Measurements from ENCODE around the gene KLHDC7A.

DNA sequence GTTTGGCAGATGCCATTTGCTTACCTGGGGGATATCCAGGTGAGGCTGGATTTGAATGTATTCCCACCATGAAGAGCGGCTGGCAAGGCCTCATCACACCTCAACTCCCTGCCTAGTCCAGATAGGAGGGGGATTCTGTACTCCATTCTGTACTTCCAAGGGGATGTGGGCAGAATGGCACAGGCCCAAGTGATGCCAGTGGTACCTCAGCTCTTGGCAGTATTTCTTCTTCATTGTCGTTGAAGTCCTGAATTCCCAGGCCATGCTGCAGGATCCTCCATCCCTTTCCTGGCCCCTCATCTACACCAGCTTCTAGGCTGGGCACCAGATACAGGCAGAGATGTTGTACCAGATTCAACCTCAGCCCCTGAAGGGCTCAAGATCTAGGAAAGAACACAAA, 47.9 kb downstream of the KLHDC7A start:
- TF ChIP-seq, protein P1, sequence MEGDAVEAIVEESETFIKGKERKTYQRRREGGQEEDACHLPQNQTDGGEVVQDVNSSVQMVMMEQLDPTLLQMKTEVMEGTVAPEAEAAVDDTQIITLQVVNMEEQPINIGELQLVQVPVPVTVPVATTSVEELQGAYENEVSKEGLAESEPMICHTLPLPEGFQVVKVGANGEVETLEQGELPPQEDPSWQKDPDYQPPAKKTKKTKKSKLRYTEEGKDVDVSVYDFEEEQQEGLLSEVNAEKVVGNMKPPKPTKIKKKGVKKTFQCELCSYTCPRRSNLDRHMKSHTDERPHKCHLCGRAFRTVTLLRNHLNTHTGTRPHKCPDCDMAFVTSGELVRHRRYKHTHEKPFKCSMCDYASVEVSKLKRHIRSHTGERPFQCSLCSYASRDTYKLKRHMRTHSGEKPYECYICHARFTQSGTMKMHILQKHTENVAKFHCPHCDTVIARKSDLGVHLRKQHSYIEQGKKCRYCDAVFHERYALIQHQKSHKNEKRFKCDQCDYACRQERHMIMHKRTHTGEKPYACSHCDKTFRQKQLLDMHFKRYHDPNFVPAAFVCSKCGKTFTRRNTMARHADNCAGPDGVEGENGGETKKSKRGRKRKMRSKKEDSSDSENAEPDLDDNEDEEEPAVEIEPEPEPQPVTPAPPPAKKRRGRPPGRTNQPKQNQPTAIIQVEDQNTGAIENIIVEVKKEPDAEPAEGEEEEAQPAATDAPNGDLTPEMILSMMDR (IDR thresholded peaks at IDR 0.05) = no peak
- TF ChIP-seq POLR2A (IDR thresholded peaks at IDR 0.05) = no peak

Data from heart left ventricle (tissue), 13 donors.